HG02571 (cell line): ENCODE results near the gene EPHA3.

Experiments used
- ATAC-seq: cut with Tn5 transposase; IDR thresholded peaks from one replicate; pipeline ENCODE4 v1.9.1; 2021; ENCODE audit warnings: mild to moderate bottlenecking, moderate library complexity; ENCODE audit not compliant: unreplicated experiment

Gene EPHA3

GRCh38 chr3:89434621-89435380 is 327.4 kb downstream of the EPHA3 start:
- ATAC-seq = no peak

- ATAC-seq = no peak
Observed at GRCh38 chr3:89436846-89437245, 329.4 kb downstream of the EPHA3 start.

- ATAC-seq = no peak
Observed at GRCh38 chr3:89440386-89440785, 333.0 kb downstream of the EPHA3 start.

- ATAC-seq = no peak
Observed at GRCh38 chr3:89441141-89441540, 333.7 kb downstream of the EPHA3 start.

- no peak for ATAC-seq
Observed at GRCh38 chr3:89446593-89446992, 339.2 kb downstream of the EPHA3 start.

GRCh38 chr3:89447243-89447642 is 339.8 kb downstream of the EPHA3 start:
- ATAC-seq = no peak

GRCh38 chr3:89449086-89449485 is 341.7 kb downstream of the EPHA3 start:
- no peak for ATAC-seq

GRCh38 chr3:89452066-89452465 is 344.6 kb downstream of the EPHA3 start:
- ATAC-seq = no peak

GRCh38 chr3:89455240-89455639 is 347.8 kb downstream of the EPHA3 start:
- no peak for ATAC-seq

GRCh38 chr3:89467898-89468363 is 360.5 kb downstream of the EPHA3 start:
- no peak for ATAC-seq

GRCh38 chr3:89472101-89472500 is 364.7 kb downstream of the EPHA3 start:
- ATAC-seq = no peak

- ATAC-seq = no peak
Observed at GRCh38 chr3:89474333-89475130, 367.1 kb downstream of the EPHA3 start.

GRCh38 chr3:89488800-89489580 is 381.6 kb downstream of the EPHA3 start:
- ATAC-seq = no peak

- no peak for ATAC-seq
Observed at GRCh38 chr3:89490129-89490528, 382.7 kb downstream of the EPHA3 start.

- ATAC-seq = no peak
Observed at GRCh38 chr3:89494734-89495133, 387.3 kb downstream of the EPHA3 start.

- no peak for ATAC-seq
Observed at GRCh38 chr3:89503891-89504391, 396.5 kb downstream of the EPHA3 start.

GRCh38 chr3:89504432-89504831 is 397.0 kb downstream of the EPHA3 start:
- no peak for ATAC-seq

- ATAC-seq = no peak
Observed at GRCh38 chr3:89506462-89507103, 399.2 kb downstream of the EPHA3 start.

- no peak for ATAC-seq
Observed at GRCh38 chr3:89521328-89521727, 413.9 kb downstream of the EPHA3 start.

- no peak for ATAC-seq
Observed at GRCh38 chr3:89522155-89522554, 414.7 kb downstream of the EPHA3 start.

- no peak for ATAC-seq
Observed at GRCh38 chr3:89525609-89526008, 418.2 kb downstream of the EPHA3 start.
